ENCODE data around the gene ISLR2.

DNA sequence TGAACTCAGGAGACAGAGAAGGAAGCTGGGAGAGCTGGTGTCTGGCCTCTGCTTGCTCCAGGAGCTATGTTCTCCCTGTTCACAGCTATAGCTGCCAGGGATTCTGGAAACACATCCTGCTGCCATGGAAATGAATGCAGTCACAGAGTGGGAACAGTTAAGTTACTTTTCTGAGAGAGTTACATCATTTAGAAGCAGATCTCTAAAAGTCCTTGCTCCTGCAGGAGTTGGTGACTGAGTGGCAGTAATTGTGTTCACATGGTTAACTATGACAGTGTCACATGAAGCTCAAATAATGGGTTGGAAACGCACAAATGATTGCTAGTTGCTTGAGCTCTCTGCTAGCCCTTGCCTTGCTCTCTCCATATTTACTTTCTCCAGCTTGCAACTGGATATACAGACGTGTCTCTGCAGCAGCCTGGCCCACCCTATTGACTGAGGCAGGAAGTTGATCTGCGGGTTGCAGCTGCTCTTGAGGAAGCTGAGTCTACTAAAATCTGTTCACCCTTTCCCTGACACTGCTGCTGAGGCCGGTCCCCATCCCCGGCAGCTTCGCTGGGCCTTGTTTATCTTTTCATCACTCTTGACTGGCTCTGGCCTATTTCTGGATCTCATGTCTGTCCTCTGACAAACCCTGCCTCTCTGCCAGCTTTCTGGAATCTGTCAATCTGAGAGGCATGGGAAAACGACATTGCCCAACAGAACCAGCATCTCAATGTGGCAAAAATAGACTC, 26.5 kb downstream of the ISLR2 start:
- TF ChIP-seq EZH2 (IDR thresholded peaks at IDR 0.05; ENCODE audit: insufficient read depth, poor library complexity, severe bottlenecking) (no peak), EZH2phosphoT487 (IDR thresholded peaks at IDR 0.05; ENCODE audit: insufficient read depth, low read depth) (no peak)

All from GM23248 (cell line).